Neural progenitor cell (in vitro differentiated cells): ENCODE results near the gene PPIE. TPM values are rescaled to one million over a fixed set of nuclear protein-coding genes. Genes with fewer than 3 reads are reported as not detected.
A peak's percentile ranks its signal among the peaks of the same experiment; 100 is the strongest.
"Not testable (repeated sequence)": the region's sequence is repeated elsewhere in the genome, so short reads cannot be mapped to it uniquely, and the experiment has no call there.

Experiments
- DNase-seq: peaks from one replicate; pipeline ENCODE4 v3.0.0-alpha.2; 2016; ENCODE audit warnings: low spot score
- H2AFZ ChIP-seq: fragments of 200-600 bp; sonication (generic); replicated peaks from 2 replicates; pipeline ENCODE4 v1.6.1; 2016; ENCODE audit warnings: antibody characterized with exemption
- H3F3A ChIP-seq: fragments of 200-600 bp; sonication (generic); 2 replicates; pipeline ENCODE4 v1.6.1; 2016; ENCODE audit warnings: antibody characterized with exemption, low read depth
- H3K27ac ChIP-seq: fragments of 200-600 bp; sonication (generic); 2 replicates; pipeline ENCODE4 v1.5.1; 2016; ENCODE audit warnings: mild to moderate bottlenecking
- H3K27me3 ChIP-seq: fragments of 200-600 bp; sonication (generic); 2 replicates; pipeline ENCODE4 v1.6.1; 2016; ENCODE audit warnings: mild to moderate bottlenecking, moderate library complexity
- H3K36me3 ChIP-seq: fragments of 200-600 bp; sonication (generic); 2 replicates; pipeline ENCODE4 v1.5.1; 2016
- H3K4me1 ChIP-seq: fragments of 200-600 bp; sonication (generic); 2 replicates; pipeline ENCODE4 v1.6.1; 2016; ENCODE audit warnings: mixed run types
- H3K4me2 ChIP-seq: fragments of 200-600 bp; sonication (generic); 2 replicates; pipeline ENCODE4 v1.6.1; 2016
- H3K4me3 ChIP-seq: fragments of 200-600 bp; sonication (generic); 2 replicates; pipeline ENCODE4 v1.5.1; 2016
- H3K79me2 ChIP-seq: fragments of 200-600 bp; sonication (generic); 2 replicates; pipeline ENCODE4 v1.6.1; 2016; ENCODE audit warnings: low read depth
- H3K9ac ChIP-seq: fragments of 200-600 bp; sonication (generic); 2 replicates; pipeline ENCODE4 v1.6.1; 2016
- H3K9me3 ChIP-seq: fragments of 200-600 bp; sonication (generic); 2 replicates; pipeline ENCODE4 v1.5.1; 2016; ENCODE audit warnings: low read depth
- H4K20me1 ChIP-seq: fragments of 200-600 bp; sonication (generic); 2 replicates; pipeline ENCODE4 v1.6.1; 2016; ENCODE audit warnings: low read depth
- H3K27ac Mint-ChIP-seq: 3 replicates; pipeline ENCODE4 v1.8.0; 2021; ENCODE audit warnings: mixed read lengths
- H3K27me3 Mint-ChIP-seq: 2 replicates; pipeline ENCODE4 v1.8.0; 2022; ENCODE audit warnings: low read depth, mild to moderate bottlenecking, inconsistent platforms, moderate library complexity, mixed read lengths; ENCODE audit not compliant: insufficient read depth
- H3K36me3 Mint-ChIP-seq: 3 replicates; pipeline ENCODE4 v1.8.0; 2021; ENCODE audit warnings: mixed read lengths
- H3K4me1 Mint-ChIP-seq: 3 replicates; pipeline ENCODE4 v1.8.0; 2021; ENCODE audit warnings: mixed read lengths
- H3K4me3 Mint-ChIP-seq: 3 replicates; pipeline ENCODE4 v1.8.0; 2021; ENCODE audit warnings: mild to moderate bottlenecking, moderate library complexity, mixed read lengths
- H3K9me3 Mint-ChIP-seq: 3 replicates; pipeline ENCODE4 v1.8.0; 2020; ENCODE audit warnings: mixed read lengths
- EZH2 ChIP-seq: fragments of 200-600 bp; sonication (generic); IDR thresholded peaks from 2 replicates; pipeline ENCODE4 v1.6.1; 2017; ENCODE audit warnings: antibody characterized with exemption, mild to moderate bottlenecking, moderate library complexity
- EZH2phosphoT487 ChIP-seq: fragments of 200-600 bp; sonication (generic); IDR thresholded peaks from 2 replicates; pipeline ENCODE4 v1.6.1; 2017; ENCODE audit warnings: antibody characterized with exemption
- total RNA-seq: library from RNA; depleted of rRNA; stranded (reverse); fragments of >200 nt; gene quantifications from 2 replicates; pipeline ENCODE4 v1.2.3, GENCODE V29; 2015; ENCODE audit warnings: low replicate concordance
- TF ChIP-seq, protein P1 (sequence below): fragments of 200-600 bp; sonication (generic); IDR thresholded peaks from 2 replicates; pipeline ENCODE4 v1.5.1; 2017; ENCODE audit warnings: antibody characterized with exemption, mild to moderate bottlenecking

PPIE gene
- total RNA-seq, 1 donor from 2014 or later: 57.2 TPM

DNA sequence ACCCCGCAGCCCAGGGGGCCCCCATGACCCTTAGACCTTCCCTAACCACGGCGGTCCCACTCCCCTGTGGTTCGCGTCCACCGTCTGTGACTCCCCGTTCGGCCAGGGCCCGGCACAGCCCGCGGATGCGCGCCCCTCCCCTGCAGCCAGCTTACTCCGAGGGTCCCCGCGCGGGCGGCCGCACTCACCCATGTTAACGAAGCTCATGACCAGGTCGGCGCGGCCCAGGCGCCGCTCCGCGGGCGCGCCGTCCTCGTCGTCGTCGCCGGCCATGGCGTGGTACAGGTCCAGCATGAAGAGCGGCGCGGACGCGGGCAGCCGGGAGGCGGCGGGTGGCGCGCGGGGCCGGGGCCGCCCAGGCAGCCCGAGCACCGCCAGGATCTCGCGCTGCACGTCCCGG is 49.3 kb downstream of the PPIE start:
- H3K27me3 ChIP-seq: peaks cover 88% of the 10 kb centered on the region

DNA sequence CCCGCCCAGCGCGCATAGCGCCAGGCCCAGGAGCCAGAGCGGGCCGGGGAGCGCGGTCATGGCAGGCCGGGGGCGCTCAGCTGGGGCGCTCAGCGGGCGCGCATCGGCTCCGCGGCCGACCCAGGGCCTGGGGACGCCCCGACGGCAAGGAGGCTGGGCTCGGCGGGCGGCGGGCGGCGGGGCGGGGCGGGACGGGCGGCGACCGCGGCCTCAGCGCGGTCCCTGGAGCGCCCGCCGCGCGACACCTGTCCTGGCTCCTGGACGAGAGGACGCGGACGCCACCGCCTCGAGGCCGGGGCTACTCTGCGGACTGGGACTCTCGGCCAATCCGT is 49.7 kb downstream of the PPIE start:
- Histone ChIP-seq H3K79me2 (no peaks in the 10 kb centered on the region), H3F3A (no peaks in the 10 kb centered on the region), H2AFZ (peak overlapping the region; percentile 89), H3K27me3 (peaks cover 88% of the 10 kb centered on the region), H3K9ac (no peak overlapping the region), H3K27ac (no peak overlapping the region), H3K4me3 (peak overlapping the region; percentile 43), H4K20me1 (peaks cover 3% of the 10 kb centered on the region), H3K9me3 (no peaks in the 10 kb centered on the region), H3K36me3 (no peaks in the 10 kb centered on the region), H3K4me1 (peaks cover 8% of the 10 kb centered on the region), H3K4me2 (peak overlapping the region; percentile 83)
- TF ChIP-seq EZH2phosphoT487: no peak
- TF ChIP-seq EZH2: no peak
- TF ChIP-seq, protein P1, sequence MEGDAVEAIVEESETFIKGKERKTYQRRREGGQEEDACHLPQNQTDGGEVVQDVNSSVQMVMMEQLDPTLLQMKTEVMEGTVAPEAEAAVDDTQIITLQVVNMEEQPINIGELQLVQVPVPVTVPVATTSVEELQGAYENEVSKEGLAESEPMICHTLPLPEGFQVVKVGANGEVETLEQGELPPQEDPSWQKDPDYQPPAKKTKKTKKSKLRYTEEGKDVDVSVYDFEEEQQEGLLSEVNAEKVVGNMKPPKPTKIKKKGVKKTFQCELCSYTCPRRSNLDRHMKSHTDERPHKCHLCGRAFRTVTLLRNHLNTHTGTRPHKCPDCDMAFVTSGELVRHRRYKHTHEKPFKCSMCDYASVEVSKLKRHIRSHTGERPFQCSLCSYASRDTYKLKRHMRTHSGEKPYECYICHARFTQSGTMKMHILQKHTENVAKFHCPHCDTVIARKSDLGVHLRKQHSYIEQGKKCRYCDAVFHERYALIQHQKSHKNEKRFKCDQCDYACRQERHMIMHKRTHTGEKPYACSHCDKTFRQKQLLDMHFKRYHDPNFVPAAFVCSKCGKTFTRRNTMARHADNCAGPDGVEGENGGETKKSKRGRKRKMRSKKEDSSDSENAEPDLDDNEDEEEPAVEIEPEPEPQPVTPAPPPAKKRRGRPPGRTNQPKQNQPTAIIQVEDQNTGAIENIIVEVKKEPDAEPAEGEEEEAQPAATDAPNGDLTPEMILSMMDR: no peak
- Mint-ChIP-seq H3K4me3 (no peak overlapping the region), H3K27me3 (peaks cover 46% of the 10 kb centered on the region), H3K36me3 (no peaks in the 10 kb centered on the region), H3K9me3 (no peaks in the 10 kb centered on the region), H3K27ac (no peak overlapping the region), H3K4me1 (peaks cover 15% of the 10 kb centered on the region)
- DNase-seq: no peak

More for the DNA sequence above, 49.3 kb downstream of the PPIE start:
- H3K36me3 Mint-ChIP-seq, H3K9me3 Mint-ChIP-seq, H3K4me3 Mint-ChIP-seq, H2AFZ ChIP-seq, H3F3A ChIP-seq, H3K9ac ChIP-seq, H3K36me3 ChIP-seq, H3K4me3 ChIP-seq, H4K20me1 ChIP-seq, H3K27ac Mint-ChIP-seq, H3K4me1 ChIP-seq, H3K27ac ChIP-seq, H3K9me3 ChIP-seq, H3K4me2 ChIP-seq, H3K79me2 ChIP-seq: not testable (repeated sequence)
- TF ChIP-seq EZH2phosphoT487 (peak; percentile 78), EZH2 (peak; percentile 70)
- peaks cover 49% of the 10 kb centered on the region for H3K27me3 Mint-ChIP-seq
- H3K4me1 Mint-ChIP-seq: peaks cover 15% of the 10 kb centered on the region
- DNase-seq: peak; percentile 35

DNA sequence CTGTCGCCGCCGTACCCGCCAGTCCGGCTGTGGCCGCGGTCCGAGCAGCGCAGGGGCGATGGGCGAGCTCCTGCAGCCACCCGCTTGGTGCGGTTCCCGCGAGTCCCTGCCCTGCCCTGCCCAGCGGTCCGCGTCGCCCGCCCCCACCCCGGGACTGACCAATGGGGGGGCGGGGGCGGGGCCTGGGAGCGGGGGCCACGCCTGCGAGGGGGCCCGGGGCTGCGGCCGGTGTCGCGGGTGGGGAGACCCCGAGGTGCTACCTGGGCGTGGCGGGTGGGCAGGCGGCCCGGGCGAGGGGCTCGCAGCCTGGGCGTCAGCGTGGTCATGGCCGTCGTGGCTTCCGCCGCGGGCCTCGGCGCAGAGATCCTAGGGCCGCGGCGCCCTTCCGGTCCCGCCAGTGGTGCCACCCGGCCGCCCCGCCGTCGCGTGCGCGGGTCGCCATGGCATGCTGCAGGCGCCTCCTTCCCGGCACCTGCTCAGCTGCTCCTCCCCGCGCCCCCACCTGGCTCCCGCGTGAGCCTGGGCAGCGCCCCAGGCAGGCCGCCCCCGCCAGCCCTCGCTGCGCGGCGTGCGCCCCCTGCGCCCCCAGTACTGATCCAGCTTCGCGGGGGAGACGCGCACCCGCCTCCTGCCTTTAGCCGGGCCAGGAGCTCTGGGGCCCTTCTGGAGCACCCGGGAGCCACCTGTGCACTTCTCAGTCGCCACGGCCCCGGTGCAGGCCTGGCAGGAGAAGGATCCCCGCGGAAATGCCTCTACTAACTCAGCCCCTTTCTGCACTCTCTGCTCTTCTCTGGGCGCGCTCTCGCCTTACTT is 50.3 kb downstream of the PPIE start, which contains the start of gene BMP8B:
Gene BMP8B, minus strand, starts transcription at position 108 of the 813 bp plus-strand sequence. CDS start 380 bp downstream, outside the sequence.
- Mint-ChIP-seq H3K4me3 (peak within 1 kb of the TSS; percentile 83), H3K9me3 (no peaks in the 10 kb centered on the region), H3K27me3 (peaks cover 42% of the 10 kb centered on the region), H3K27ac (peak within 1 kb of the TSS; percentile 66), H3K36me3 (no peaks in the 10 kb centered on the region), H3K4me1 (peaks cover 15% of the 10 kb centered on the region)
- H3K79me2 ChIP-seq: no peaks in the 10 kb centered on the region
- peaks cover 3% of the 10 kb centered on the region for H4K20me1 ChIP-seq
- no peaks in the 10 kb centered on the region for H3K9me3 ChIP-seq
- peaks cover 8% of the 10 kb centered on the region for H3K4me1 ChIP-seq
- H3F3A ChIP-seq: no peaks in the 10 kb centered on the region
- peak within 1 kb of the TSS; percentile 89 for H2AFZ ChIP-seq
- H3K4me3 ChIP-seq: peak within 1 kb of the TSS; percentile 43
- peak; percentile 95 for TF ChIP-seq EZH2
- peak; percentile 89 for TF ChIP-seq EZH2phosphoT487
- TF ChIP-seq, protein P1: no peak
- no peaks in the 10 kb centered on the region for H3K36me3 ChIP-seq
- peak within 1 kb of the TSS; percentile 83 for H3K4me2 ChIP-seq
- no peak within 1 kb of the TSS for H3K27ac ChIP-seq
- no peak within 1 kb of the TSS for H3K9ac ChIP-seq
- DNase-seq: peak; percentile 60
- H3K27me3 ChIP-seq: peaks cover 88% of the 10 kb centered on the region

DNA sequence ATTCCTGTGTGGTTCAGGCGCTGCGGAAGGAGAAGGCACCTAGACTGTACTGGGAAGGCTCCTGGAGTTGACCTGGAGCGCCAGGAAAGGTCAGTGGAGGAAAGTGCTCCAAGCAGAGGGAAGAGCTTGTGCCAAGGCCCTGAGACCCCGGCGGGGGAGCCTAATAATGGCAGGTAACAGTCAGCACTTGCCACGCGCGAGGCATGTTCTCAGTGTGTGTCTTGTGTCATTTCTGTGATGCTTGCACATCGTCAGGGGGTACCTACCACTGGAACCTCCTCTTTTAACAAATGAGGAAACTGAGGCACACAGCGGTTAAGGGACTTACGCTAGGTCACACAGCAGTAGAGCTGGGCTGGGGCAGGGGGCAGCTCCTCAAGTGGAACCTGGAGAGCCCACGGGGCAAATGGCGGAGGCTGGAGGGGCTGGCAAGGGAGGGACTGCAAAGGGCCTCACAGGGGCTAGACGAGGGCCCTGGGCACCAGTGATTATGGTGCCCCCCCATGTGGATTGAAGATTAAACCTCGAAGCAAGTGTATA is 51.0 kb downstream of the PPIE start:
- H3K4me3 Mint-ChIP-seq: peak overlapping the region; percentile 83
- H3K27me3 ChIP-seq: peaks cover 90% of the 10 kb centered on the region
- TF ChIP-seq EZH2 (no peak), EZH2phosphoT487 (peak; percentile 37)
- TF ChIP-seq, protein P1: no peak

More for the DNA sequence above, 51.0 kb downstream of the PPIE start:
- Mint-ChIP-seq H3K27me3 (peaks cover 41% of the 10 kb centered on the region), H3K36me3 (no peaks in the 10 kb centered on the region), H3K4me1 (peaks cover 15% of the 10 kb centered on the region), H3K27ac (peak overlapping the region; percentile 66), H3K9me3 (no peaks in the 10 kb centered on the region)
- H3K4me2 ChIP-seq: peak overlapping the region; percentile 83
- no peaks in the 10 kb centered on the region for H3K36me3 ChIP-seq
- no peak overlapping the region for H3K9ac ChIP-seq
- no peak for DNase-seq
- H4K20me1 ChIP-seq: peaks cover 3% of the 10 kb centered on the region
- H3K9me3 ChIP-seq: no peaks in the 10 kb centered on the region
- peaks cover 8% of the 10 kb centered on the region for H3K4me1 ChIP-seq
- H3K27ac ChIP-seq: no peak overlapping the region
- peak overlapping the region; percentile 89 for H2AFZ ChIP-seq
- H3K4me3 ChIP-seq: peak overlapping the region; percentile 43
- no peaks in the 10 kb centered on the region for H3K79me2 ChIP-seq
- H3F3A ChIP-seq: no peaks in the 10 kb centered on the region
